ENCODE measurements around the gene CARMIL1. TPM values are rescaled to one million over a fixed set of nuclear protein-coding genes. Genes with fewer than 3 reads are reported as not detected.

Gene CARMIL1
- total and polyA plus RNA-seq, 8 donors = 5.9 to 9.4 (median 7.8) TPM

GRCh38 chr6:25332655-25333071, 53.5 kb downstream of the CARMIL1 start:
- Histone ChIP-seq H3K4me3 (no peak overlapping the region), H3K27me3 (no peaks in the 10 kb centered on the region), H3K36me3 (no peaks in the 10 kb centered on the region), H3K27ac (no peak overlapping the region), H3K9me3 (no peaks in the 10 kb centered on the region), H3K4me1 (peaks cover 3 to 18% (median 5%) of the 10 kb centered on the region in 3 donors)
- ATAC-seq (peak in 2 of 4 donors; percentile 12 to 62), DNase-seq (no peak), FAIRE-seq (no peak)
- TF ChIP-seq CTCF (IDR thresholded peaks at IDR 0.05) = no peak
- WGBS, 2 donors = 60 to 63% methylated on average over 5 of the region's 5 CpGs
- intact Hi-C loops (cut with DNase I) = no loop called here

- Histone ChIP-seq H3K27ac (no peak overlapping the region), H3K4me1 (peaks cover 0 to 17% (median 4%) of the 10 kb centered on the region in 3 donors), H3K36me3 (no peaks in the 10 kb centered on the region), H3K9me3 (no peaks in the 10 kb centered on the region), H3K27me3 (no peaks in the 10 kb centered on the region), H3K4me3 (no peak overlapping the region)
- intact Hi-C loops (cut with DNase I) = no loop called here
- FAIRE-seq (no peak), ATAC-seq (no peak), DNase-seq (no peak)
- 89 to 92% methylated on average over 3 of the region's 3 CpGs for WGBS, 2 donors
- TF ChIP-seq CTCF (IDR thresholded peaks at IDR 0.05) = no peak
Measured at GRCh38 chr6:25333471-25333870, 54.3 kb downstream of the CARMIL1 start.

GRCh38 chr6:25334793-25335192, 55.6 kb downstream of the CARMIL1 start:
- Histone ChIP-seq H3K27me3 (no peaks in the 10 kb centered on the region), H3K4me1 (peaks cover 0 to 17% (median 4%) of the 10 kb centered on the region in 3 donors), H3K36me3 (no peaks in the 10 kb centered on the region), H3K4me3 (no peak overlapping the region), H3K27ac (no peak overlapping the region), H3K9me3 (no peaks in the 10 kb centered on the region)
- WGBS, 2 donors = 84 to 89% methylated on average over 4 of the region's 4 CpGs
- ATAC-seq (no peak), FAIRE-seq (no peak), DNase-seq (no peak)
- no peak for TF ChIP-seq CTCF (IDR thresholded peaks at IDR 0.05)
- intact Hi-C loops (cut with DNase I) = no loop called here

GRCh38 chr6:25336996-25337395, 57.8 kb downstream of the CARMIL1 start:
- FAIRE-seq = peak; percentile 45
- 70 to 83% methylated on average over 2 of the region's 2 CpGs for WGBS, 2 donors

More at GRCh38 chr6:25336996-25337395, 57.8 kb downstream of the CARMIL1 start:
- Histone ChIP-seq H3K36me3 (no peaks in the 10 kb centered on the region), H3K4me1 (peaks cover 0 to 17% (median 4%) of the 10 kb centered on the region in 3 donors), H3K4me3 (no peak overlapping the region), H3K9me3 (no peaks in the 10 kb centered on the region), H3K27ac (no peak overlapping the region), H3K27me3 (no peaks in the 10 kb centered on the region)
- no peak for DNase-seq
- TF ChIP-seq CTCF (IDR thresholded peaks at IDR 0.05) = no peak
- peak; percentile 60 to 77 (median 67) for ATAC-seq
- intact Hi-C loops (cut with DNase I) = no loop called here

Measured in pancreas (tissue), 10 donors.